HL-60/S4 treated with phorbol 12-myristate 13-acetate at 8.2 ng/mL for 4 days and 3 days (cell line): Measurements from ENCODE around the gene MGRN1.
"Not testable (repeated sequence)": the region's sequence is repeated elsewhere in the genome, so short reads cannot be mapped to it uniquely, and the experiment has no call there.

Experiments used
- in situ Hi-C: fragments of 300-500 bp; cut with MboI; formaldehyde crosslinking; loops from 2 replicates; pipeline ENCODE4 v1.15.0; 2022; ENCODE audit warnings: low sequenced_read_pairs

Gene MGRN1

GRCh38 chr16:4623593-4623992 lies 1.0 kb upstream of the MGRN1 start:
- in situ Hi-C loops: no loop called here

GRCh38 chr16:4624827-4625559 lies 367 bp downstream of the MGRN1 start:
- in situ Hi-C loops: no loop called here

DNA sequence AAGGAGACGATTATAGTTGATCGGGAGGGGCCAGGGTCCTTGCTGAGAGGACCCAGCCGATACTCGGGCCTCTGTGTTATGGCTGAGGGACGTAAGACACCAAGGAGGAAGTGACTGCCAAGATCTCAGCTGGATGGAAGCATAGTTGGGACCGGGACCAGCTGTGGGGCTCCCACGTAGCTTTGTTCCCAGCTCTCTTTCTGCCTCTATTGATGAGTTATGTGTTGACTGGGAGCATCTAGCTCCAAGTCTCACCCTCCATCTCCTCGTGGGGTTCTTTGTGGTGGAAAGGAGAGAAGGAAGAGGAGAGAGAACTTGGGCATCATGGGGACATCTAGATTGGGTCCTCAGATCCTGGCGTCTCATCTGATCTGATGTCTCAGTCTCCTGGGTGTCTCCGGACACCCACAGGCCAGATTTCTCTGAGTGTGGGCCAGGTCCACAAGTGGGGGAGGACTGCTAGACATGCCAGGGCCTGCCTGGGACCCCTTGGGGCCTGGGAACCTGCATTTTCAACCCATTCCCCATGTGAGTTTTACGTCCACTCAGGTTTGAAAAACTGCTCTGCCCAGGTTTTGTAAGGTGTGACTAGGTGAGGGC lies 1.0 kb downstream of the MGRN1 start:
- in situ Hi-C loops: no loop called here

DNA sequence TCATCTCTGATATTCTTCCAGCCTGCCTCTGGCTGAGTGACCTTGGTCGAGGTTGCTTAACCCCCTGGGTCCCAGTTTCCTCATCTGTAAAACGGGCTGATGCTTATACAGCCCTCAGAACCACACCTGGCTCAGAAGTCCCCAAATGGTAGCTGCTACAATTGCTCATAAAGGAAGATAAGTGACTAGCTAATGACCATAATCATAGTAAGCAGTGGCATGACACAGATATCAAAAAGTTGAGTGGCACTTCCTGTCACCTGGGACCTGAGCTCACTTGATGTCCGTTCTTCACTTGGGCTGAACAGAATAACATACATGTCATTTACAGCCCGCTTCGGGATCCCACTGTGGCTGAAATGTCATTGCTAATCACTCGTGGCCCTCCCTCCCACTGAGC lies 1.8 kb downstream of the MGRN1 start:
- in situ Hi-C loops: no loop called here

- in situ Hi-C loops: no loop called here
Observed at GRCh38 chr16:4628283-4628682, 3.7 kb downstream of the MGRN1 start.

- in situ Hi-C loops: no loop called here
Observed at GRCh38 chr16:4631444-4631843, 6.8 kb downstream of the MGRN1 start.

DNA sequence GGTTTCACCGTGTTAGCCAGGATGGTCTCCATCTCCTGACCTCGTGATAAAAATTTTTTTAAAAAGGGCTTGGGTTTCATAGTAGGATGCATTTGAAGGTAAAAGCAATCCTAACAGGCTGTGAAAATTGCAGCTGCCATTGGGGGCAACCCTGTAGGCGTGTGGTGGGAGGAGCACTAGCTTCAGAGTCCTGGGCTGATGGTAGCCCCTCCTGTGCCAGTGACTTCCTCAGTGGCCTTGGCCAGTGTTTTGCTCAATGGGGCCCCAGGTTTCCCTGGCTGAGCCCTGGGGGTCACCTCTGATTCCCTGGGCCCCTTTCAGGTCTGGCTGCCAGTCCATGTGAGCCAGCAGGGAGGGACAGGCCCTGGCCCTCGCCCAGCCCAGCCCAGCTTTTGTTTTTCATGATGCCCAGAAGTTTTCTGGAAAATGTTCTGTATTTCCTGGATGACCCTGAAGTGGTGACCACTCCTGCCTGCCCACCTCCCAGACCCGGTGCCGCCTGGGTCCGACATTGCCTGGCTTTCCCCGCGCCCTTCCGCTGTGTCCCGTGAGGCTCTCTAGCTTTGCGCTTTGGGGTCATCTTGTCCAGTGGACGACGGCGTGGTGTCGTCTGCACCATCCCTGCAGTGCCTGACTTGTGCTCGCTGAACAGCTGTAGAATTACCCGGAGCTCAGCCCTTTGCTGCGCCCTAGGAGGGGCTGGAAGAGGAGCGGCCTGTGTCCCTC lies 9.4 kb downstream of the MGRN1 start:
- in situ Hi-C loops: no loop called here

- in situ Hi-C loops: no loop called here
Observed at GRCh38 chr16:4634768-4635167, 10.1 kb downstream of the MGRN1 start.

DNA sequence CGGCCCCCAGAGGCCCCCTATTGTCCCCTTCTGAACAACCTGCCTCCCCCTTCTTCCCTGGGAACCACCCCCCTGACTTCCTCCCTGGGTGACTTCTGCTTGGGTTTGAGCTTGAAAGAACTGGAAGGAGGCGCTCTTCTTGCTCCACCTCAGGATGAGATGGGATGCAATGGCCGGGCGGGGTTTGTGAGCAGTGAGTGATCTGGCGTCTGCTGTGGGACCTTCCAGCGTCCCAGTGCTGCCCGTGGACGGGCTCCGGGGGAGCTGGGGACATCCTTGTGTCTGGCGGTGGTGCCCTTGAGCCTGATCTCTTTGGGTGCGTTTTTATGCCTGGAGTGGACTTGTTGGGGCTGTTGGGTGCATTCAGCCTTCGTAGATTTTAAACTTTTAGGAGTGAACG lies 11.6 kb downstream of the MGRN1 start:
- in situ Hi-C loops: no loop called here

GRCh38 chr16:4637501-4638166 lies 13.0 kb downstream of the MGRN1 start:
- in situ Hi-C loops: no loop called here

DNA sequence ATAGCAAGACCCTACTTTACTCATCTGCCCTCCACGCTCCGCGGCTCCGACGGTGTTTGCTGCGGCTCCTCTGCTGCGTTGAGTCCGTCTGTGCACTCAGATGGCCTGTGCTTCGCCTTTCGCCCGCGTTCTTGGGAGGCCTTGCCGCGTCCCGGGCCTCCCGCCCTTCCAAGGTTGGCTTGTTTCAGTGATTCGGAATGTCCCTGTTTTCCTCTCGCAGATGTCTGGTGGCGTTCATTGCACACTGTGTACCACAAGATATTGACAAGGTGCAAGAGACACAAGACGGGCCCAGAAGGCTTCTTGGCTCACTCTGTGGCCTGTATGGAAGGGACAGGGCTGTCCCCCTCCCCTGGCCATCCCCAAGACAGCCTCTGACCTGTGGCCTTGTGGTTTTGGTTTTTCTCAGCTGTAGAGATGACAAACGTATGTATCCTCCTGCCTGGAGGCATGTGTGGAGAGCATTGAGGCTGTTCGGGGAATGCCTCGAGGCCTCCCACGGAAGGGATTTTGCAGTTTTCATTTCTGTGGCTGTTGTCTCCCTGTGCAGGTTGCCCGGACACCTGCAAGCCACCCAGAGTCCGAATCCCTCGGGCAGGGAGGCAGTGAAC lies 15.4 kb downstream of the MGRN1 start:
- in situ Hi-C loops: no loop called here

DNA sequence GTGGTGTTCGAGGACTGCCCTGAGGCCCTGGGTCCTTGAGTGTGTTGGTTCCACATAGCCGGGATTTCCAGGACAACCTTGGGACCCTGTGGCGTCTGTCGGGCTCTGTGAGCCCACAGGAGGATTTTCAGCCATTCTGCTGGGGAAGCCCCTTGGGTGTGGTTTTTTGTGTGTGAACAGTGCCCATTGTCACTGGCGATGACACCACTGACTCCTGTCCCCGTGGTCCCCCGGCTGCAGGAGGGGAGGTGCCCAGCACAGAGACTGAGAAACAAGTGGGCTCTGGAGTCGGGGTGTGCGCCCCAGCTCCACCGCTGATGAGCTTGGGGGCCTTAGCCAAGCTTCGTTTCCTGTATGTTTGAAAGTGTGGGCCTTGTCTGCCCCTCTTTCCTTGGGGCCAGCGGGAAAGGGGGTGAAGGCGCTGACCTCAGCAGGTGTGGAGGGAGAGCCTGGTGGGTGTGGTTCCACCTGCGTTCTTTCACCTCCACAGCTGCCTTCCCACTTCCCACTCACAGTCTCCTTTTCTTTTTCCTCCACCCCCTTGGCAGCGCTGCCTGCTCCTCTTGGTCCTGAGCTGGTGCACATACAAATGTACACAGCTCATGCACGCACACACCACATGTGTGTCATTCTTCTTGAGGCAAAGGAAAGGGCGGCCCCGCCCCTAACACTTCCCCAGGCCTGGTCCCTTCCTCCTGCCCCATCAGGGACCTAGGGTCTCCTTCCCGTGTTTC lies 16.1 kb downstream of the MGRN1 start:
- in situ Hi-C loops: no loop called here

DNA sequence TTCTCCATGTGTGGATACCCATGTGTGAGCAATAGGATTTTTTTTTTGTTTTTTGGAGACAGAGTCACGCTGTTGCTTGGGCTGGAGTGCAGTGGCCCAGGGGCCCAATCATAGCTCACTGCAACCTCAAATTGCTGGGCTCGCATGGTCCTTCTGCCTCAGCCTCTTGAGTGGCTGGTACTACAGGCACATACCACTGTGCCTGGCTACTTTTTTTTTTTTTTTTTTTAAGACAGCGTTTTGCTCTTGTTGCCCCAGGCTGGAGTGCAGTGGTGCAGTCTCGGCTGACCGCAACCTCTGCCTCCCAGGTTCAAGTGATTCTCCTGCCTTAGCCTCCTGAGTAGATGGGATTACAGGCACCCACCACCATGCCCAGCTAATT lies 16.7 kb downstream of the MGRN1 start:
- in situ Hi-C loops: no loop called here

DNA sequence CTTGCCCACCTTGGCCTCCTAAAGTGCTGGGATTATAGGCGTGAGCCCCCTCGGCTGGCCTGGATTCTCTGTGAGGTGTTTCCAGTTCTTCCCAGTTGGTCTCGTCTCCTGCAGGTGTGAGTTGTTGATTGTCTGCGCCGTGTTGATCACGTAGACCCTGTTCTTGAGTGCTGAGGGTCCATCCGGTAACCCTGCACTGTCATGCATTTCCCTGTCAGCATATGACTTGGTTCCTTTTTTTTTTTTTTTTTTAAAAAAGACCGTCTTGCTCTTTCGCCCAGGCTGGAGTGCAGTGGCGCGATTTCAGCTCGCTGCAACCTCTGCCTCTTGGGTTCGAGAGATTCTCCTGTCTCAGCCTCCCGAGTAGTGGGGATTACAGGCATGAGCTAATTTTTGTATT lies 17.3 kb downstream of the MGRN1 start:
- in situ Hi-C loops: no loop called here

DNA sequence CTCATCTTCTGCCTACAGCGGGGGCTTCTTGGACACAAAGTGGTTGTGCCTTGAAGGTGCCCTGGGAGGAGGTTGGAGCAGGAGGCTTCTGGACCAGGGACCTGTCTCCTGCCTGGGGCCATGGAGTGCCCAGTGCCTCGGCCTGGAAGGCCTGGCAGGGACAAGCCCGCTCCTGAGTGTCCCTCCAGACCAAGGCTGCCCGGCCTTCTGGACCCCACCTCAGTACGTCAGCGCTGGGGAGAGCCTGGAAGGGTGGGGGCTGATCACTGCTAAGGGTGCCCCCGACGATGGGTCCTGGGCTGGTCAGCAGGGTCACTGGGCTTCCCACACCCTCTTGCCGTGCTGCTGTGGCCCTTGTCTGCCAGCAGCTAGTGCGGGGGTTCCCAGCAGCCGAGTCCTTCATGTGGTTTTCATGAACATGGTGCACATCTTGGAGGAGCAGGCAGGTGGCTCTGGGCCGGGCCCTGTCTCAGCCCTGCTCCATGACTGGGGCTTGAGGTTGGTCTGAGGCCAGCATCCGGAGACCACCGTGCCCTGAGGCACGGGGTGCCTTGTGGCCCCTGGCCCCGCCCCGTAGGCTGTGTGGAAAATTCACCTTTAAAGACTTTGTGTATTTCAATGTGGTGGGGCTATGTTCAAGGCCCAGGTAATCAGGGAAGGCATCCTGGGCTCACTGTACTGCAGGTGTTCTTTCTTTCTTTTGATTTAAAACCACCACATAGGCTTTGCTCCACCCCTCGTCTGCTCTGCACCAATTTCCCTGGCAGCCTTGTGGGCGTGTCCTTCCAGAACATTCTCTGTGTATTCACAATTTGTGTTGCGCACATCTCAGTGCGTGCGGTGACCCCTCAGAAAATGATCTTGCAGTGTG lies 22.4 kb downstream of the MGRN1 start:
- in situ Hi-C loops: no loop called here

- in situ Hi-C loops: no loop called here
Observed at GRCh38 chr16:4647644-4647980, 23.0 kb downstream of the MGRN1 start.

DNA sequence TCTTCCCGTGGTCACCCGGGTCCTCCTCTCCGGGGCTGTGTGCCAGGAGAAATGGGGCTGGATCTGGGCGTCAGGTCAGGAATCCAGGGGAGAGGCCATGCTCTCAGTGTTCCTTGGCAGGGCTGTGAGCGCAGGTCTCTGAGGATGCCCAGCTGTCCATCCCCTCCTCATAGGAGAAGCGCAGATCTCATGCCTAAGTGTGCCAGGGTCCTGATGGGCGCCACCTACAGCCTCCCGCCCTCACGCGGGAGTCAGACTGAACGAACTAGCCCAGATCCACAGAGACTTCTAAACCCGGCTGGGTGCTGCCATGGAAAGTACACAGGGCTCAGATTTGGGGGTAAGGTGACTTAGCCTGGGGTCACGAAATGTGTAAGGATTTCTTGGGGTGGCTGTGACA lies 24.3 kb downstream of the MGRN1 start:
- in situ Hi-C loops: no loop called here

- in situ Hi-C loops: no loop called here
Observed at GRCh38 chr16:4649744-4650442, 25.3 kb downstream of the MGRN1 start.

GRCh38 chr16:4650443-4651074 lies 25.9 kb downstream of the MGRN1 start:
- in situ Hi-C loops: not testable (repeated sequence)
